Liver (tissue), 9 donors: ENCODE measurements around the gene GALNT17. TPM values are rescaled to one million over a fixed set of nuclear protein-coding genes. Genes with fewer than 3 reads are reported as not detected.

Experiments
- DNase-seq: peaks from one replicate; pipeline ENCODE4 v3.0.0-alpha.2; 2017; ENCODE audit warnings: low spot score
- H3K27ac ChIP-seq, 2 donors: one replicate each; pipeline ENCODE4 v1.7.0; 2013; ENCODE audit warnings: inconsistent platforms in 2 of 2, low read length in 2 of 2, control low read depth in 1 of 2, low read depth in 1 of 2, mild to moderate bottlenecking in 1 of 2
- H3K27me3 ChIP-seq, 4 donors: one replicate each; pipeline versions ENCODE4 v1.6.1 to v1.7.0; 2013; ENCODE audit warnings: low read length in 3 of 4, inconsistent platforms in 1 of 4, mild to moderate bottlenecking in 1 of 4, moderate library complexity in 1 of 4; ENCODE audit not compliant: control insufficient read depth in 4 of 4, insufficient read depth in 4 of 4
- H3K36me3 ChIP-seq, 4 donors: one replicate each; pipeline versions ENCODE4 v1.6.1 to v1.7.0; 2013; ENCODE audit warnings: low read length in 3 of 4, mild to moderate bottlenecking in 3 of 4, low read depth in 1 of 4, moderate library complexity in 1 of 4; ENCODE audit not compliant: control insufficient read depth in 4 of 4, insufficient read depth in 3 of 4
- H3K4me1 ChIP-seq, 4 donors: one replicate each; pipeline versions ENCODE4 v1.6.1 to v1.7.0; 2013; ENCODE audit warnings: low read length in 3 of 4, mild to moderate bottlenecking in 3 of 4, moderate library complexity in 1 of 4; ENCODE audit not compliant: control insufficient read depth in 4 of 4, insufficient read depth in 4 of 4
- H3K4me3 ChIP-seq, 3 donors: one replicate each; pipeline versions ENCODE4 v1.6.1 to v1.7.0; 2013; ENCODE audit warnings: low read length in 3 of 3, control low read depth in 1 of 3, low read depth in 1 of 3, mild to moderate bottlenecking in 1 of 3
- H3K9ac ChIP-seq, 2 donors: one replicate each; pipeline ENCODE4 v1.7.0; 2013; ENCODE audit warnings: low read length in 2 of 2, mild to moderate bottlenecking in 2 of 2, moderate library complexity in 2 of 2, control low read depth in 1 of 2, low read depth in 1 of 2
- H3K9me3 ChIP-seq, 4 donors: one replicate each; pipeline versions ENCODE4 v1.6.1 to v1.7.0; 2013; ENCODE audit warnings: low read length in 3 of 4; ENCODE audit not compliant: control insufficient read depth in 4 of 4
- ATF3 ChIP-seq: IDR thresholded peaks from 2 replicates; pipeline ENCODE4 v1.6.1; 2016; ENCODE audit warnings: antibody characterized with exemption
- EGR1 ChIP-seq, 2 donors: IDR thresholded peaks; 2 replicates each; pipeline ENCODE4 v1.6.1; 2016 to 2018; ENCODE audit warnings: antibody characterized with exemption in 2 of 2, low read depth in 2 of 2
- FOXA1 ChIP-seq: IDR thresholded peaks from 2 replicates; pipeline ENCODE4 v1.6.1; 2016; ENCODE audit warnings: antibody characterized with exemption
- FOXA2 ChIP-seq: IDR thresholded peaks from 2 replicates; pipeline ENCODE4 v1.6.1; 2016; ENCODE audit warnings: antibody characterized with exemption
- GABPA ChIP-seq, 2 donors: IDR thresholded peaks in 1 of 2; conservative IDR thresholded peaks in 1 of 2; 2 replicates each; pipeline ENCODE4 v1.6.1; 2016; ENCODE audit warnings: antibody characterized with exemption in 2 of 2, mild to moderate bottlenecking in 1 of 2, moderate library complexity in 1 of 2
- HNF4A ChIP-seq, 2 donors: conservative IDR thresholded peaks; 2 replicates each; pipeline ENCODE4 v1.6.1; 2016; ENCODE audit warnings: antibody characterized with exemption in 2 of 2, mild to moderate bottlenecking in 2 of 2
- HNF4G ChIP-seq: IDR thresholded peaks from 2 replicates; pipeline ENCODE4 v1.6.1; 2016; ENCODE audit warnings: antibody characterized with exemption
- JUND ChIP-seq, 2 donors: IDR thresholded peaks; 2 replicates each; pipeline ENCODE4 v1.6.1; 2016; ENCODE audit warnings: antibody characterized with exemption in 2 of 2
- NR2F2 ChIP-seq: IDR thresholded peaks from 2 replicates; pipeline ENCODE4 v1.6.1; 2016; ENCODE audit warnings: antibody characterized with exemption
- RAD21 ChIP-seq, 2 donors: IDR thresholded peaks; 2 replicates each; pipeline ENCODE4 v1.6.1; 2016; ENCODE audit warnings: antibody characterized with exemption in 2 of 2, mild to moderate bottlenecking in 2 of 2
- REST ChIP-seq: IDR thresholded peaks from 2 replicates; pipeline ENCODE4 v1.6.1; 2016; ENCODE audit warnings: antibody characterized with exemption, mild to moderate bottlenecking
- RXRA ChIP-seq, 2 donors: IDR thresholded peaks; 2 replicates each; pipeline ENCODE4 v1.6.1; 2017 to 2018; ENCODE audit warnings: antibody characterized with exemption in 2 of 2, mild to moderate bottlenecking in 1 of 2
- SP1 ChIP-seq: IDR thresholded peaks from 2 replicates; pipeline ENCODE4 v1.6.1; 2018; ENCODE audit warnings: antibody characterized with exemption, mild to moderate bottlenecking
- TAF1 ChIP-seq: conservative IDR thresholded peaks from 2 replicates; pipeline ENCODE4 v1.6.1; 2016; ENCODE audit warnings: antibody characterized with exemption, mild to moderate bottlenecking
- YY1 ChIP-seq: IDR thresholded peaks from 2 replicates; pipeline ENCODE4 v1.6.1; 2016; ENCODE audit warnings: antibody characterized with exemption, mild to moderate bottlenecking
- WGBS: extraction: QIAGEN DNeasy Blood & Tissue Kit; methylation state at CpG from one replicate; pipeline ENCODE4 v1.1.7; 2013; 5-methylcytosine and 5-hydroxymethylcytosine counted together
- polyA plus RNA-seq, 2 donors: library from polyadenylated mRNA; stranded (reverse) in 1 of 2; unstranded in 1 of 2; fragments of 200-250 nt in 1 of 2; fragments of >200 nt in 1 of 2; fragmentation: Nextera tagmentation in 1 of 2; extraction: Ambion mirVana in 1 of 2; gene quantifications; one replicate each; pipeline versions ENCODE4 v1.2.1 to v1.2.3, GENCODE V29; 2013 to 2015
- total RNA-seq, 2 donors: library from RNA; depleted of rRNA; stranded (reverse); fragments of >200 nt; gene quantifications; one replicate each; pipeline ENCODE4 v1.2.3, GENCODE V29; 2014
- TF ChIP-seq, protein P1 (sequence below): fragments of 150-350 bp; IDR thresholded peaks from 2 replicates; pipeline ENCODE4 v1.5.1; 2017; ENCODE audit warnings: improper control_type of control experiment, low read depth, low read length; ENCODE audit not compliant: missing input control
- TF ChIP-seq, protein P2 (sequence below): IDR thresholded peaks from 2 replicates; pipeline ENCODE4 v1.6.1; 2016; ENCODE audit warnings: antibody characterized with exemption
- TF ChIP-seq, protein P3 (sequence below): IDR thresholded peaks from 2 replicates; pipeline ENCODE4 v1.6.1; 2016; ENCODE audit warnings: antibody characterized with exemption
- donor health status: healthy.
- donor health status: healthy.
- donor health status: healthy.
- donor health status: healthy.
- donor health status: healthy.

GALNT17 gene
- total and polyA plus RNA-seq, 4 donors = 0.10 to 0.42 (median 0.37) TPM; not detected in 1

DNA sequence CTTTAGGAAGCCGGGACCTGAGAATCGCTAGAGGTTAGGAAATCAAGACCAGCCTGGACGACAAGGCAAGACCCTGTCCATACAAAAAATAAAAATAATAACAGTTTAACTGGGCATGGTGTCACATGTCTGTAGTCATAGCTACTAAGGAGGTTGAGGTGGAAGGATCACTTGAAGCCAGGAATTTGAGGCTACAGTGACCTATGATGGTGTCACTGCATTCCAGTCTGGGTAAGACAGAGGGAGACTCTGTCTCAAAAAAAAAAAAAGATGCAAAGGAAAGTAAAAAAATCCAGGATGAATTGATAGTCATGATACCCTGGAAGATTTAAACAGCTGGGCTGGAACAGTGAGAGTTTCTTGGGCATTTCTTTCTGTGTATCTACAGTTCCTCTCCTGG lies 463.2 kb downstream of the GALNT17 start:
- Histone ChIP-seq H3K4me1 (no peaks in the 10 kb centered on the region), H3K36me3 (no peaks in the 10 kb centered on the region), H3K27ac (no peak overlapping the region), H3K9ac (no peak overlapping the region), H3K4me3 (no peak overlapping the region), H3K9me3 (no peaks in the 10 kb centered on the region), H3K27me3 (no peaks in the 10 kb centered on the region)
- no peak for TF ChIP-seq NR2F2
- TF ChIP-seq, protein P1, sequence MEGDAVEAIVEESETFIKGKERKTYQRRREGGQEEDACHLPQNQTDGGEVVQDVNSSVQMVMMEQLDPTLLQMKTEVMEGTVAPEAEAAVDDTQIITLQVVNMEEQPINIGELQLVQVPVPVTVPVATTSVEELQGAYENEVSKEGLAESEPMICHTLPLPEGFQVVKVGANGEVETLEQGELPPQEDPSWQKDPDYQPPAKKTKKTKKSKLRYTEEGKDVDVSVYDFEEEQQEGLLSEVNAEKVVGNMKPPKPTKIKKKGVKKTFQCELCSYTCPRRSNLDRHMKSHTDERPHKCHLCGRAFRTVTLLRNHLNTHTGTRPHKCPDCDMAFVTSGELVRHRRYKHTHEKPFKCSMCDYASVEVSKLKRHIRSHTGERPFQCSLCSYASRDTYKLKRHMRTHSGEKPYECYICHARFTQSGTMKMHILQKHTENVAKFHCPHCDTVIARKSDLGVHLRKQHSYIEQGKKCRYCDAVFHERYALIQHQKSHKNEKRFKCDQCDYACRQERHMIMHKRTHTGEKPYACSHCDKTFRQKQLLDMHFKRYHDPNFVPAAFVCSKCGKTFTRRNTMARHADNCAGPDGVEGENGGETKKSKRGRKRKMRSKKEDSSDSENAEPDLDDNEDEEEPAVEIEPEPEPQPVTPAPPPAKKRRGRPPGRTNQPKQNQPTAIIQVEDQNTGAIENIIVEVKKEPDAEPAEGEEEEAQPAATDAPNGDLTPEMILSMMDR = no peak
- no peak for TF ChIP-seq RAD21 (IDR thresholded peaks at IDR 0.05)
- TF ChIP-seq YY1 = no peak
- TF ChIP-seq ATF3 = no peak
- TF ChIP-seq RXRA (IDR thresholded peaks at IDR 0.05) = no peak
- TF ChIP-seq, protein P2, sequence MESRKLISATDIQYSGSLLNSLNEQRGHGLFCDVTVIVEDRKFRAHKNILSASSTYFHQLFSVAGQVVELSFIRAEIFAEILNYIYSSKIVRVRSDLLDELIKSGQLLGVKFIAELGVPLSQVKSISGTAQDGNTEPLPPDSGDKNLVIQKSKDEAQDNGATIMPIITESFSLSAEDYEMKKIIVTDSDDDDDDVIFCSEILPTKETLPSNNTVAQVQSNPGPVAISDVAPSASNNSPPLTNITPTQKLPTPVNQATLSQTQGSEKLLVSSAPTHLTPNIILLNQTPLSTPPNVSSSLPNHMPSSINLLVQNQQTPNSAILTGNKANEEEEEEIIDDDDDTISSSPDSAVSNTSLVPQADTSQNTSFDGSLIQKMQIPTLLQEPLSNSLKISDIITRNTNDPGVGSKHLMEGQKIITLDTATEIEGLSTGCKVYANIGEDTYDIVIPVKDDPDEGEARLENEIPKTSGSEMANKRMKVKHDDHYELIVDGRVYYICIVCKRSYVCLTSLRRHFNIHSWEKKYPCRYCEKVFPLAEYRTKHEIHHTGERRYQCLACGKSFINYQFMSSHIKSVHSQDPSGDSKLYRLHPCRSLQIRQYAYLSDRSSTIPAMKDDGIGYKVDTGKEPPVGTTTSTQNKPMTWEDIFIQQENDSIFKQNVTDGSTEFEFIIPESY = no peak
- no peak for TF ChIP-seq FOXA2
- TF ChIP-seq FOXA1 = no peak
- no peak for TF ChIP-seq REST
- TF ChIP-seq, protein P3, sequence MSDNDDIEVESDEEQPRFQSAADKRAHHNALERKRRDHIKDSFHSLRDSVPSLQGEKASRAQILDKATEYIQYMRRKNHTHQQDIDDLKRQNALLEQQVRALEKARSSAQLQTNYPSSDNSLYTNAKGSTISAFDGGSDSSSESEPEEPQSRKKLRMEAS = no peak
- TF ChIP-seq GABPA (IDR thresholded peaks at IDR 0.05 in 1 of 2, conservative IDR thresholded peaks at IDR 0.05 in 1 of 2) = no peak
- no peak for TF ChIP-seq SP1
- no peak for TF ChIP-seq TAF1
- no peak for TF ChIP-seq JUND (IDR thresholded peaks at IDR 0.05)
- TF ChIP-seq HNF4G = no peak
- 91% methylated on average over 3 of the region's 3 CpGs for WGBS
- no peak for DNase-seq

DNA sequence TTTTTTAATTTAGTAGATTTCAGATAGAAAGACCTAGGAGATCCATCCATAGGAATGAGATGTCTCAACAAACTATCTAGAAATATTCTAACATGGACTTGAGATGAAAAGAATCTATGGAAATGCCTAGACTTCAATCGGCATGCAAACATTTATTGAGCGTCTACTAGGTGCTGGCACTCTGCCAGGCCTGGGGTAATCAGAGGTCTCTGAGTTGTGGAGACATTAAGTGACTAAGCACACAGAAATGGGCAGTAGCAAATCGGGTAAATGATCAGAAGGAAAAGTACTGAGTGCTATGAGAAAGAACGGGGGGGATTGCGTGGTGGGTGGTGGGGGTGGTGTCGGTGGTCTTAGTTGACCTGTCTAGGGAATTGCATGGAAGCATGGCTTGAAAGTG lies 466.6 kb downstream of the GALNT17 start:
- Histone ChIP-seq H3K9me3 (peaks cover 0 to 6% (median 4%) of the 10 kb centered on the region in 4 donors), H3K4me1 (no peaks in the 10 kb centered on the region), H3K27me3 (peaks cover 0 to 4% (median 1%) of the 10 kb centered on the region in 4 donors), H3K4me3 (no peak overlapping the region), H3K27ac (no peak overlapping the region), H3K9ac (no peak overlapping the region), H3K36me3 (no peaks in the 10 kb centered on the region)
- no peak for DNase-seq
- 89% methylated on average over 6 of the region's 6 CpGs for WGBS
- TF ChIP-seq EGR1 (IDR thresholded peaks at IDR 0.05; ENCODE audit: low read depth in 2 of 2) (no peak), HNF4A (conservative IDR thresholded peaks at IDR 0.05) (no peak), FOXA2 (no peak), FOXA1 (no peak), HNF4G (no peak), ATF3 (no peak), SP1 (no peak), TAF1 (no peak)
- TF ChIP-seq, protein P1 = no peak
- TF ChIP-seq, protein P3 = no peak
- TF ChIP-seq, protein P2 = no peak
